Endothelial cell of umbilical vein (primary cell): ENCODE results near the gene PIK3R1. TPM values are rescaled to one million over a fixed set of nuclear protein-coding genes. Genes with fewer than 3 reads are reported as not detected.

Experiments
- BruUV-seq: library from RNA; stranded (reverse); fragments of 400-500 nt; replicated peaks from 2 replicates; lab custom pipeline; 2021; lab: Mats Ljungman, UMichigan
- CTCF ChIA-PET: fragments of 300-600, 350-600 bp; sonication (Branson Sonifier 250); formaldehyde crosslinking; loops from one replicate; lab custom pipeline; 2021; ENCODE audit warnings: antibody characterized with exemption, inconsistent platforms; lab: Charles Lee
- POLR2A ChIA-PET: fragments of 300-600, 350-600 bp; sonication (Branson Sonifier 250); formaldehyde crosslinking; loops from one replicate; lab custom pipeline; 2021; ENCODE audit warnings: antibody characterized with exemption, inconsistent platforms; lab: Charles Lee
- DNase-seq: peaks from one replicate; pipeline ENCODE4 v3.0.0-alpha.2; 2011; ENCODE audit warnings: low read depth, low spot score
- FAIRE-seq: peaks from 2 replicates; lab custom pipeline; 2011; peaks lifted over from hg19 to GRCh38; lab: Jason Lieb, UNC
- H2AFZ ChIP-seq: 2 replicates; pipeline ENCODE4 v1.6.0; 2012; ENCODE audit warnings: low read depth, low read length, control low read depth, inconsistent platforms
- H3K27ac ChIP-seq: 2 replicates; pipeline ENCODE4 v1.5.1; 2011; ENCODE audit warnings: low read depth, mild to moderate bottlenecking, control low read depth, low read length, moderate library complexity; ENCODE audit not compliant: insufficient read depth
- H3K27me3 ChIP-seq, 2 experiments: 2 replicates each; pipeline versions ENCODE4 v1.6.0 to v1.6.1; 2011; ENCODE audit warnings: low read length in 2 of 2, mixed read lengths in 1 of 2; ENCODE audit not compliant: control insufficient read depth in 2 of 2, insufficient read depth in 2 of 2
- H3K36me3 ChIP-seq, 2 experiments: 2 replicates in 1 of 2; 3 replicates in 1 of 2; pipeline ENCODE4 v1.5.1; 2011; ENCODE audit warnings: low read length in 2 of 2, mild to moderate bottlenecking in 1 of 2, moderate library complexity in 1 of 2; ENCODE audit not compliant: control insufficient read depth in 2 of 2, insufficient read depth in 2 of 2; ENCODE audit errors: extremely low read depth in 1 of 2
- H3K4me1 ChIP-seq: 3 replicates; pipeline ENCODE4 v1.5.1; 2011; ENCODE audit warnings: mild to moderate bottlenecking, low read length; ENCODE audit not compliant: control insufficient read depth, insufficient read depth; ENCODE audit errors: extremely low read depth
- H3K4me2 ChIP-seq: 2 replicates; pipeline ENCODE4 v1.6.1; 2011; ENCODE audit warnings: low read length, control low read depth, mixed read lengths; ENCODE audit not compliant: insufficient read depth
- H3K4me3 ChIP-seq, 3 experiments: fragments of 200-600 bp in 1 of 3; sonication (generic), shearing (Covaris generic) in 1 of 3; replicated peaks in 1 of 3; 2 replicates each; pipeline ENCODE4 v1.5.1; 2011 to 2016; ENCODE audit warnings: control low read depth in 3 of 3, low read length in 3 of 3, mild to moderate bottlenecking in 2 of 3, inconsistent platforms in 1 of 3, low read depth in 1 of 3, moderate library complexity in 1 of 3; ENCODE audit not compliant: insufficient read depth in 1 of 3
- H3K79me2 ChIP-seq: 2 replicates; pipeline ENCODE4 v1.6.0; 2012; ENCODE audit warnings: low read length, inconsistent platforms; ENCODE audit not compliant: control insufficient read depth, insufficient read depth
- H3K9ac ChIP-seq: replicated peaks from 2 replicates; pipeline ENCODE3; 2011; ENCODE audit warnings: low read length, control low read depth; ENCODE audit not compliant: insufficient read depth; ENCODE audit errors: extremely low read depth
- H3K9me1 ChIP-seq: replicated peaks from 3 replicates; pipeline ENCODE4 v1.6.0; 2011; ENCODE audit warnings: mild to moderate bottlenecking, low read length; ENCODE audit not compliant: control insufficient read depth, insufficient read depth; ENCODE audit errors: extremely low read depth
- H3K9me3 ChIP-seq: replicated peaks from 2 replicates; pipeline ENCODE4 v1.5.1; 2012; ENCODE audit warnings: low read length, inconsistent platforms; ENCODE audit not compliant: control insufficient read depth, insufficient read depth
- H4K20me1 ChIP-seq: replicated peaks from 2 replicates; pipeline ENCODE3; 2011; ENCODE audit warnings: mild to moderate bottlenecking, low read length; ENCODE audit not compliant: control insufficient read depth, insufficient read depth; ENCODE audit errors: extremely low read depth
- EZH2 ChIP-seq: IDR thresholded peaks from 2 replicates; pipeline ENCODE4 v1.6.1; 2012; ENCODE audit warnings: borderline replicate concordance, low read depth, mild to moderate bottlenecking, moderate library complexity, low read length, inconsistent platforms; ENCODE audit not compliant: severe bottlenecking
- FOS ChIP-seq: IDR thresholded peaks from 2 replicates; pipeline ENCODE4 v1.6.1; 2011; ENCODE audit warnings: mild to moderate bottlenecking, low read length, moderate library complexity, borderline replicate concordance; ENCODE audit not compliant: insufficient read depth
- GATA2 ChIP-seq: IDR thresholded peaks from 2 replicates; pipeline ENCODE4 v1.7.0; 2011; ENCODE audit warnings: low read depth, mild to moderate bottlenecking, moderate library complexity, mixed read lengths, low read length; ENCODE audit not compliant: insufficient read length, insufficient read depth
- JUN ChIP-seq: IDR thresholded peaks from 2 replicates; pipeline ENCODE4 v1.6.1; 2011; ENCODE audit warnings: borderline replicate concordance, low read depth; ENCODE audit not compliant: insufficient read length, insufficient read depth
- POLR2A ChIP-seq: IDR thresholded peaks from 2 replicates; pipeline ENCODE4 v1.6.1; 2012; ENCODE audit warnings: low read depth, mild to moderate bottlenecking, control low read depth, low read length
- dilution Hi-C: fragments of 300-500 bp; cut with MboI; formaldehyde crosslinking; loops from one replicate; pipeline ENCODE4 v1.15.0; 2019; ENCODE audit warnings: low sequenced_read_pairs; ENCODE audit not compliant: extremely low pct_ligation_motif_present
- intact Hi-C: fragments of 100-400 bp; cut with micrococcal nuclease; formaldehyde crosslinking; loops from one replicate; pipeline ENCODE4 v1.10.0; 2022
- polyA plus RNA-seq, 4 experiments: library from polyadenylated mRNA; depleted of rRNA in 3 of 4; stranded (reverse) in 3 of 4; unstranded in 1 of 4; fragments of >200 nt; gene quantifications; 2 replicates each; pipeline versions ENCODE4 v1.2.1 to v1.2.3, GENCODE V29; 2011 to 2012; ENCODE audit warnings: missing spikeins in 1 of 4
- total RNA-seq: library from RNA; stranded (reverse); gene quantifications from 2 replicates; pipeline ENCODE4 v1.2.3, GENCODE V29; 2021

Gene PIK3R1
- total and polyA plus RNA-seq, 2 donors (not counting 3 experiments of a cell fraction or from before 2014, with no cell fraction given) = 2.8 to 30.0 TPM

DNA sequence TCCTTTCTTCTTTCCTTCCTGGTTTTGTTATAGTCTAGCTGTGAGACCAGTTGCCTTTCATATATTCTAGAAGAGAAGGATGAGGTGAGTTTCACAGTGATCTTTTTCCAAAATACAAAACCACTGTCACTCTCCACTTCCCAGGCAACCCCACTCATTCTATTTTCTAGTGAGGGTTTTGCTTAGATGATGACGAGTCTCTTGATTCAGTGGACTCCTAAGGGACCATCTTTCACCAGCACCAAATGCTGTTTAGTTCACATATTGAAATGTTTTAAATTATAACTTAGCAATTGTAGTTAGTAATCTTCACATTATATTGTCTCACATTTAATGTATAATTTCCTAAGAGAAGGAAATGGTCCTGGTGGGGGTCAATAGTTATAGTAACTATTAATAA, 25.2 kb downstream of the PIK3R1 start:
- Histone ChIP-seq H3K9ac (no peak overlapping the region), H3K9me1 (no peaks in the 10 kb centered on the region), H3K79me2 (peaks cover 13% of the 10 kb centered on the region), H3K27ac (no peak overlapping the region), H2AFZ (no peak overlapping the region), H3K4me3 (no peak overlapping the region), H3K36me3 (peaks cover 0 to 3% of the 10 kb centered on the region in 2 experiments), H3K4me2 (peak overlapping the region; percentile 20), H3K27me3 (no peaks in the 10 kb centered on the region), H4K20me1 (peaks cover 2% of the 10 kb centered on the region), H3K9me3 (no peaks in the 10 kb centered on the region), H3K4me1 (peaks cover 49% of the 10 kb centered on the region)
- ChIA-PET CTCF (interaction anchor here (0.9 to 1.0 kb wide), 2 partner anchors 12 to 25 kb away, joined by 3 to 4 read pairs; partner anchors contain the start of gene PIK3R1), POLR2A (no interaction called here)
- intact Hi-C loops (no loop called here), dilution Hi-C loops (no loop called here)
- DNase-seq = no peak
- TF ChIP-seq GATA2 = no peak
- no peak for FAIRE-seq
- BruUV-seq = no TSS peak

DNA sequence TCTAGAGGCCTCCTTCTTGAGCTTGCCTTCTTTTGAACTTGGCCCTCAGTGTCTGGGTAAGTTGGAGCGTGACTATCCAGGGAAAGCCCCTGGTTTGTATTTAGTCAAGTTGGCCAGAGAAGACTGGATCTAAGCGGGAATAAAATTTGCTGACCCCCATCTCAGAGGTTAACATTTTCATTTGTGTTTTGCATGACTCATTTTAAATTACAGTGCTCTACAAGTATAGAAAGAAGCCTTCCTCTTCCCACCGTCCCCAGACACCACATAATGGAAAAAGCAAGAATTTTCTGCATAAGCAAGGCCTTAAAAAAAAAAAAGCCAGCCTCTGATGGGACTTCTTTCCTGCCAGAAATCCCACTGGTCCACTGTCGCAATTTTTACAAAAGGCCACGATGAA, 27.2 kb downstream of the PIK3R1 start:
- ChIA-PET POLR2A (no interaction called here), CTCF (no interaction called here)
- Histone ChIP-seq H3K36me3 (peaks cover 0 to 3% of the 10 kb centered on the region in 2 experiments), H3K4me2 (peak overlapping the region; percentile 37), H3K9me3 (no peaks in the 10 kb centered on the region), H3K4me1 (peaks cover 57% of the 10 kb centered on the region), H3K27me3 (no peaks in the 10 kb centered on the region), H4K20me1 (no peaks in the 10 kb centered on the region), H3K9ac (no peak overlapping the region), H3K79me2 (peaks cover 23% of the 10 kb centered on the region), H2AFZ (no peak overlapping the region), H3K4me3 (no peak overlapping the region), H3K27ac (peak overlapping the region; percentile 68), H3K9me1 (no peaks in the 10 kb centered on the region)
- BruUV-seq = no TSS peak
- DNase-seq (peak; percentile 86), FAIRE-seq (no peak)
- intact Hi-C loops (no loop called here), dilution Hi-C loops (no loop called here)
- TF ChIP-seq FOS (no peak), JUN (peak; percentile 56), POLR2A (no peak), EZH2 (no peak), GATA2 (no peak)
